Measurements from ENCODE around the gene SMIM35. TPM values are rescaled to one million over a fixed set of nuclear protein-coding genes. Genes with fewer than 3 reads are reported as not detected.

SMIM35 gene
- total RNA-seq, 8 experiments from 2014 or later = 0.09 to 0.52 (median 0.17) TPM; not detected in 3

- ATAC-seq (replicated peaks in 6 of 8) = no peak
- H3K4me1 ChIP-seq (replicated peaks in 1 of 2) = peaks cover 0 to 6% of the 10 kb centered on the region in 2 donors
- 67 to 100% (median 92%) methylated on average over 1 of the region's 1 CpG; no CpG with 5 or more reads in 2 of the 10 experiments for WGBS, 10 experiments
- in situ Hi-C loops (cut with MboI; ENCODE audit: low pct_unique_long_range_greater_than_20kb in 2 of 9, low sequenced_read_pairs in 9 of 9, unreplicated experiment in 9 of 9) = no loop called here
- H3K27ac ChIP-seq = no peak overlapping the region
- no peak overlapping the region for H3K4me3 ChIP-seq
These were observed 34.0 kb upstream of the SMIM35 start for GRCh38 chr11:118120793-118121192.

GRCh38 chr11:118117790-118118601, 31.2 kb upstream of the SMIM35 start:
- 20 to 100% (median 70%) methylated on average over 1 to 6 of the region's 9 CpGs; no CpG with 5 or more reads in 2 of the 10 experiments for WGBS, 10 experiments
- in situ Hi-C loops (cut with MboI; ENCODE audit: low pct_unique_long_range_greater_than_20kb in 2 of 9, low sequenced_read_pairs in 9 of 9, unreplicated experiment in 9 of 9) = no loop called here
- Histone ChIP-seq H3K4me1 (replicated peaks in 1 of 2) (no peaks in the 10 kb centered on the region), H3K4me3 (no peak overlapping the region), H3K27ac (no peak overlapping the region)
- ATAC-seq (replicated peaks in 6 of 8) = no peak

- H3K4me3 ChIP-seq = no peak overlapping the region
- no peak overlapping the region for H3K27ac ChIP-seq
- no peaks in the 10 kb centered on the region for H3K4me1 ChIP-seq (replicated peaks in 1 of 2)
- no peak for ATAC-seq (replicated peaks in 6 of 8)
- 0 to 97% (median 88%) methylated on average over 1 to 6 of the region's 7 CpGs; no CpG with 5 or more reads in 1 of the 10 experiments for WGBS, 10 experiments
- in situ Hi-C loops (cut with MboI; ENCODE audit: low pct_unique_long_range_greater_than_20kb in 2 of 9, low sequenced_read_pairs in 9 of 9, unreplicated experiment in 9 of 9) = no loop called here
These were observed 28.3 kb upstream of the SMIM35 start for GRCh38 chr11:118115048-118115447.

- no peak for ATAC-seq (replicated peaks in 6 of 8)
- 0 to 71% (median 59%) methylated on average over 1 of the region's 1 CpG; no CpG with 5 or more reads in 6 of the 10 experiments for WGBS, 10 experiments
- H3K4me3 ChIP-seq = no peak overlapping the region
These were observed 27.5 kb upstream of the SMIM35 start for GRCh38 chr11:118114266-118114665.

GRCh38 chr11:118112711-118113430, 26.1 kb upstream of the SMIM35 start:
- in situ Hi-C loops (cut with MboI; ENCODE audit: low pct_unique_long_range_greater_than_20kb in 2 of 9, low sequenced_read_pairs in 9 of 9, unreplicated experiment in 9 of 9) = no loop called here
- Histone ChIP-seq H3K27ac (no peak overlapping the region), H3K4me1 (replicated peaks in 1 of 2) (no peaks in the 10 kb centered on the region), H3K4me3 (no peak overlapping the region)
- WGBS, 10 experiments = 34 to 90% (median 68%) methylated on average over 1 to 7 of the region's 11 CpGs; no CpG with 5 or more reads in 1 of the 10 experiments
- ATAC-seq (replicated peaks in 6 of 8) = no peak

More at GRCh38 chr11:118114266-118114665, 27.5 kb upstream of the SMIM35 start:
- H3K27ac ChIP-seq = no peak overlapping the region
- no peaks in the 10 kb centered on the region for H3K4me1 ChIP-seq (replicated peaks in 1 of 2)
- in situ Hi-C loops (cut with MboI; ENCODE audit: low pct_unique_long_range_greater_than_20kb in 2 of 9, low sequenced_read_pairs in 9 of 9, unreplicated experiment in 9 of 9) = no loop called here

- ATAC-seq (replicated peaks in 6 of 8) = no peak
- in situ Hi-C loops (cut with MboI; ENCODE audit: low pct_unique_long_range_greater_than_20kb in 2 of 9, low sequenced_read_pairs in 9 of 9, unreplicated experiment in 9 of 9) = no loop called here
- WGBS, 10 experiments = 64 to 100% (median 75%) methylated on average over 1 to 5 of the region's 6 CpGs; no CpG with 5 or more reads in 5 of the 10 experiments
These were observed 24.9 kb upstream of the SMIM35 start for GRCh38 chr11:118111744-118112035.

GRCh38 chr11:118111019-118111743, 24.4 kb upstream of the SMIM35 start:
- 0 to 100% (median 46%) methylated on average over 1 to 4 of the region's 8 CpGs; no CpG with 5 or more reads in 1 of the 10 experiments for WGBS, 10 experiments
- in situ Hi-C loops (cut with MboI; ENCODE audit: low pct_unique_long_range_greater_than_20kb in 2 of 9, low sequenced_read_pairs in 9 of 9, unreplicated experiment in 9 of 9) = no loop called here
- no peak overlapping the region for H3K27ac ChIP-seq
- no peaks in the 10 kb centered on the region for H3K4me1 ChIP-seq (replicated peaks in 1 of 2)
- ATAC-seq (replicated peaks in 6 of 8) = peak in 3 of 8 experiments; percentile 78 to 91 (median 90)
- no peak overlapping the region for H3K4me3 ChIP-seq

More at GRCh38 chr11:118111744-118112035, 24.9 kb upstream of the SMIM35 start:
- Histone ChIP-seq H3K27ac (no peak overlapping the region), H3K4me3 (no peak overlapping the region), H3K4me1 (replicated peaks in 1 of 2) (no peaks in the 10 kb centered on the region)

- Histone ChIP-seq H3K4me1 (replicated peaks in 1 of 2) (no peaks in the 10 kb centered on the region), H3K27ac (no peak overlapping the region), H3K4me3 (no peak overlapping the region)
- ATAC-seq (replicated peaks in 6 of 8) = peak in 2 of 8 experiments; percentile 6
- 0 to 100% (median 60%) methylated on average over 1 to 2 of the region's 2 CpGs; no CpG with 5 or more reads in 3 of the 10 experiments for WGBS, 10 experiments
- in situ Hi-C loops (cut with MboI; ENCODE audit: low pct_unique_long_range_greater_than_20kb in 2 of 9, low sequenced_read_pairs in 9 of 9, unreplicated experiment in 9 of 9) = no loop called here
These were observed 22.5 kb upstream of the SMIM35 start for GRCh38 chr11:118109231-118109630.

- in situ Hi-C loops (cut with MboI; ENCODE audit: low pct_unique_long_range_greater_than_20kb in 2 of 9, low sequenced_read_pairs in 9 of 9, unreplicated experiment in 9 of 9) = no loop called here
- H3K4me3 ChIP-seq = no peak overlapping the region
- H3K4me1 ChIP-seq (replicated peaks in 1 of 2) = no peaks in the 10 kb centered on the region
- 21 to 43% (median 30%) methylated on average over 1 to 4 of the region's 5 CpGs; no CpG with 5 or more reads in 5 of the 10 experiments for WGBS, 10 experiments
- no peak for ATAC-seq (replicated peaks in 6 of 8)
- H3K27ac ChIP-seq = no peak overlapping the region
These were observed 21.8 kb upstream of the SMIM35 start for GRCh38 chr11:118108513-118108912.

GRCh38 chr11:118106789-118107335, 20.1 kb upstream of the SMIM35 start:
- ATAC-seq (replicated peaks in 6 of 8) = no peak
- in situ Hi-C loops (cut with MboI; ENCODE audit: low pct_unique_long_range_greater_than_20kb in 2 of 9, low sequenced_read_pairs in 9 of 9, unreplicated experiment in 9 of 9) = no loop called here

GRCh38 chr11:118105657-118106305, 19.0 kb upstream of the SMIM35 start:
- 20 to 100% (median 56%) methylated on average over 1 to 3 of the region's 4 CpGs; no CpG with 5 or more reads in 3 of the 10 experiments for WGBS, 10 experiments
- H3K4me3 ChIP-seq = no peak overlapping the region
- in situ Hi-C loops (cut with MboI; ENCODE audit: low pct_unique_long_range_greater_than_20kb in 2 of 9, low sequenced_read_pairs in 9 of 9, unreplicated experiment in 9 of 9) = no loop called here
- no peak overlapping the region for H3K27ac ChIP-seq
- no peaks in the 10 kb centered on the region for H3K4me1 ChIP-seq (replicated peaks in 1 of 2)
- ATAC-seq (replicated peaks in 6 of 8) = no peak

More at GRCh38 chr11:118106789-118107335, 20.1 kb upstream of the SMIM35 start:
- no peak overlapping the region for H3K27ac ChIP-seq
- no peaks in the 10 kb centered on the region for H3K4me1 ChIP-seq (replicated peaks in 1 of 2)
- 0 to 83% (median 29%) methylated on average over 1 to 2 of the region's 2 CpGs for WGBS, 10 experiments
- no peak overlapping the region for H3K4me3 ChIP-seq

- 60 to 100% (median 83%) methylated on average over 1 to 4 of the region's 6 CpGs; no CpG with 5 or more reads in 3 of the 10 experiments for WGBS, 10 experiments
- ATAC-seq (replicated peaks in 6 of 8) = no peak
- Histone ChIP-seq H3K4me3 (no peak overlapping the region), H3K27ac (no peak overlapping the region), H3K4me1 (replicated peaks in 1 of 2) (peaks cover 1 to 5% of the 10 kb centered on the region in 2 donors)
- in situ Hi-C loops (cut with MboI; ENCODE audit: low pct_unique_long_range_greater_than_20kb in 2 of 9, low sequenced_read_pairs in 9 of 9, unreplicated experiment in 9 of 9) = no loop called here
These were observed 17.7 kb upstream of the SMIM35 start for GRCh38 chr11:118104491-118104890.
